Kidney epithelial cell (primary cell): ENCODE data around the gene MYO18B. TPM values are rescaled to one million over a fixed set of nuclear protein-coding genes. Genes with fewer than 3 reads are reported as not detected.

Source experiments
- DNase-seq: peaks from one replicate; pipeline ENCODE4 v3.0.0-alpha.2; 2010; ENCODE audit warnings: low read depth
- H3K27me3 ChIP-seq: 2 replicates; pipeline ENCODE4 v1.6.0; 2011; ENCODE audit warnings: low read length; ENCODE audit not compliant: control insufficient read depth, insufficient read depth
- H3K36me3 ChIP-seq: 2 replicates; pipeline ENCODE4 v1.5.1; 2011; ENCODE audit warnings: low read length; ENCODE audit not compliant: control insufficient read depth, insufficient read depth
- H3K4me3 ChIP-seq: 2 replicates; pipeline ENCODE4 v1.5.1; 2011; ENCODE audit warnings: low read depth, mild to moderate bottlenecking, control low read depth, low read length
- CTCF ChIP-seq: IDR thresholded peaks from 2 replicates; pipeline ENCODE4 v1.5.1; 2011; ENCODE audit warnings: mild to moderate bottlenecking, moderate library complexity, low read length, control low read depth, inconsistent platforms; ENCODE audit not compliant: insufficient read depth, poor library complexity, severe bottlenecking
- total RNA-seq: library from RNA; depleted of rRNA; stranded (reverse); fragments of >200 nt; gene quantifications from 2 replicates; pipeline ENCODE4 v1.2.3, GENCODE V29; 2015

The MYO18B gene
- total RNA-seq, 1 donor from 2014 or later = not detected

GRCh38 chr22:26075251-26075650 lies 333.3 kb downstream of the MYO18B start:
- no peaks in the 10 kb centered on the region for H3K36me3 ChIP-seq
- no peaks in the 10 kb centered on the region for H3K27me3 ChIP-seq
- no peak for TF ChIP-seq CTCF
- no peak for DNase-seq
- no peak overlapping the region for H3K4me3 ChIP-seq

- DNase-seq = no peak
- no peak overlapping the region for H3K4me3 ChIP-seq
- no peak for TF ChIP-seq CTCF
- no peaks in the 10 kb centered on the region for H3K36me3 ChIP-seq
- H3K27me3 ChIP-seq = no peaks in the 10 kb centered on the region
Observed at GRCh38 chr22:26079009-26079408, 337.0 kb downstream of the MYO18B start.

Other genes starting within 250 kb of the MYO18B start
- gene GRK3, start 177.5 kb upstream of the MYO18B start, total RNA-seq = 5.8 and 7.6 TPM in 2 replicates